ENCODE measurements around the gene MAB21L4. TPM values are rescaled to one million over a fixed set of nuclear protein-coding genes. Genes with fewer than 3 reads are reported as not detected.
A peak's percentile ranks its signal among the peaks of the same experiment; 100 is the strongest.

The MAB21L4 gene
- total and polyA plus RNA-seq, 2 experiments from 2014 or later, result not detected

- H2AFZ ChIP-seq, result no peak overlapping the region
- ATAC-seq, result no peak
- no peak overlapping the region for H3K4me2 ChIP-seq
- H3K27ac Mint-ChIP-seq, result peak overlapping the region; percentile 62; the same call in 1 of the 2 replicates
- no peaks in the 10 kb centered on the region for H3F3A ChIP-seq (replicated peaks; ENCODE audit: low read depth)
- no peaks in the 10 kb centered on the region for H3K36me3 ChIP-seq (ENCODE audit: insufficient read depth)
- no peaks in the 10 kb centered on the region for H3K36me3 Mint-ChIP-seq (ENCODE audit: low read depth)
- H3K9me3 Mint-ChIP-seq, result peaks cover 5% of the 10 kb centered on the region
- no peak overlapping the region for H3K27ac ChIP-seq (ENCODE audit: low read depth)
- H3K4me3 Mint-ChIP-seq, result no peak overlapping the region
- H3K27me3 ChIP-seq (ENCODE audit: insufficient read depth), result no peaks in the 10 kb centered on the region
- peaks cover 11% of the 10 kb centered on the region for H3K27me3 Mint-ChIP-seq (ENCODE audit: insufficient read depth, low read depth, poor library complexity)
- no peaks in the 10 kb centered on the region for H3K79me2 ChIP-seq (replicated peaks; ENCODE audit: insufficient read depth)
- TF ChIP-seq REST (IDR thresholded peaks at IDR 0.05; ENCODE audit: unreplicated experiment) (no peak), ZNF462 (CRISPR knock-in tag; IDR thresholded peaks at IDR 0.05) (no peak), CTCF (conservative IDR thresholded peaks at IDR 0.05; ENCODE audit: low read depth in 2 of 2) (no peak), EZH2 (IDR thresholded peaks at IDR 0.05; ENCODE audit: low read depth, unreplicated experiment) (no peak), ZNF331 (CRISPR knock-in tag; IDR thresholded peaks at IDR 0.05; ENCODE audit: low read depth) (no peak), CREB1 (CRISPR knock-in tag; IDR thresholded peaks at IDR 0.05; ENCODE audit: low read depth) (no peak), POLR2AphosphoS5 (IDR thresholded peaks at IDR 0.05; ENCODE audit: low read depth) (no peak), NANOG (IDR thresholded peaks at IDR 0.05; ENCODE audit: borderline replicate concordance) (no peak), JUNB (IDR thresholded peaks at IDR 0.05; ENCODE audit: unreplicated experiment) (no peak), EZH2phosphoT487 (IDR thresholded peaks at IDR 0.05; ENCODE audit: unreplicated experiment) (no peak), ZNF114 (CRISPR knock-in tag; IDR thresholded peaks at IDR 0.05) (no peak), ETS1 (IDR thresholded peaks at IDR 0.05) (no peak), STAT1 (IDR thresholded peaks at IDR 0.05; ENCODE audit: unreplicated experiment) (no peak)
- no peaks in the 10 kb centered on the region for H4K20me1 ChIP-seq (replicated peaks; ENCODE audit: insufficient read depth)
- H3K4me1 Mint-ChIP-seq, result no peaks in the 10 kb centered on the region; the same call in 2 of the 3 replicates
- no peak overlapping the region for H3K4me3 ChIP-seq
- H3K9me2 ChIP-seq (ENCODE audit: insufficient read depth), result no peaks in the 10 kb centered on the region
- no peak for DNase-seq (ENCODE audit: low spot score)
- H3K4me1 ChIP-seq (ENCODE audit: insufficient read depth), result no peaks in the 10 kb centered on the region
These were observed 38.6 kb downstream of the MAB21L4 start for GRCh38 chr2:240857039-240858008.

Data from GM23338 (cell line).